ENCODE measurements around the gene GGCT.

DNA sequence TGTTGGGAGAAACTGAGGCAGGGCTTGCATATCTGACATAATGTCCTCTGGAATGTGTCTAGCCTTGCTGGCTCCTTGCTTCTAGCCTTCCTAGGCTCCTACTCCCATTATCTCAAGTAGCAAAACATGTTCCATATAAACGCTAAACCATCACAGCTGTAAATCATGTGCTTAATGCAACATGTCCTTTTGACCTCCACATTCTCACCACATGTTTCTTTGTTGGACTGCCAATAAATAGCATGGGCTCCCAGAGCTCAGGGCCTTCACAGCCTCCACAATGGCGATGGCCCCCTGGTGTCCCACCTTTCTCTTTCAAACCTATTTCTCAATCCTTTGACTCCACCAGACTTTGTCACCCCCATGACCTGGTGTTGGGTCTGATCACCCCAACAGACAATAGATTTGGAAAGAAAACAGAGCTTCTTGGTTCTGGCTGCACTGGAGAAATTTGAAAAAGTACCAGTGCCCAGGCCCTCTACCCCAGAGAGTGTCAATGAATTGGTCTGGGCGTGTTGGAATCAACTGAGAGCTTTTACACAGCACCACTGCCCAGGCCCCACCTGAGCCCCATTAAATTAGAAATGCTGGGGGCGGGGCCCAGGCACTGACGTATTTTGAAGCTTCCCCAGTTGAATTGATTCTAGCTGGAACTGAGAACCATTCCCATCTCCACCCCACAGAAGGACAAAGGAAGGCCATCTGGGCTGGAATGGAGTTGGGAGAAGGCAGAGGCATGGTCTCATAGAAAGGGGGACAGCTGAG is 41.3 kb upstream of the GGCT start:
- TF ChIP-seq CTCF (IDR thresholded peaks at IDR 0.05; ENCODE audit: insufficient read depth, low read length): no peak
- TF ChIP-seq SPI1 (IDR thresholded peaks at IDR 0.05; ENCODE audit: borderline replicate concordance, low read depth): no peak

Data from HL-60 (cell line).